NOMO-1 (cell line): ENCODE measurements around the gene HLA-A.
A peak's percentile ranks its signal among the peaks of the same experiment; 100 is the strongest.
"Not testable (repeated sequence)": the region's sequence is repeated elsewhere in the genome, so short reads cannot be mapped to it uniquely, and the experiment has no call there.

Source experiments
- DNase-seq, 2 experiments: peaks; one replicate each; lab custom pipeline; 2025; ENCODE audit not compliant: unreplicated experiment in 2 of 2; lab: John Stamatoyannopoulos, UW

Gene HLA-A

DNA sequence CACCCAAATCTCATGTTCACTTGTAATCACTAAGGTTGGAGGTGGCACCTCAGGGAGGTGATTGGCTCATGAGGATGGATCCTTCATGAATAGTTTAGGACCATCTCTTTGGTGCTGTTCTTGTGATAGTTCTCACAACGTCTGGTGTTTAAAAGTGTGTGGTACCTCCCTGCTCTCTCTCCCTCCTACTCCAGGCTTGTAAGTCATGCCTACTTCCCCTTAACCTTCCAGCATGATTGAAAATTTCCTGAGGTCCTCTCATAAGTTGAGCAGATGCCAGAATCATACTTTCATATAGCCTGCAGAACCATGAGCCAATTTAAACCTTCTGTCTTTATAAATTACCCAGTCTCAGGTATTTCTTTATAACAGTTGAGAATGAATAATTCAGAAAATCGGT is 16.6 kb downstream of the HLA-A start:
- no peak for DNase-seq

DNA sequence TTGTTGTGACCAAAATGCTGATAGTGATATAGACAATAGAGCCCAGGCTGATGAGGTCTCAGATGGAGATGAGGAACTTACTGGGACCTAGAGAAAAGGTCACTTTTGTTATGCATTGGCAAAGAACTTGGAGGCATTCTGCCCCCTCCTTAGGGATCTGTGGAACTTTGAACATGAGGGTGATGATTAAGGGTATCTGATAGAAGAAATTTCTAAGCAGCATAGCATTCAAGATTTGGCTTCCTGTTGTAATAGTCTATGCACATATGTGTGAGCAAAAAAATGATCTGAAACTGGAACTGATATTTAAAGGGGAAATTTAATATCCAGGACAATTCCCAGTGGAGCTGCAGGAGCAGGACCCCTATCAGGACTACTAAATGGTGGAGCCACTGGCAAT is 17.1 kb downstream of the HLA-A start:
- no peak for DNase-seq

DNA sequence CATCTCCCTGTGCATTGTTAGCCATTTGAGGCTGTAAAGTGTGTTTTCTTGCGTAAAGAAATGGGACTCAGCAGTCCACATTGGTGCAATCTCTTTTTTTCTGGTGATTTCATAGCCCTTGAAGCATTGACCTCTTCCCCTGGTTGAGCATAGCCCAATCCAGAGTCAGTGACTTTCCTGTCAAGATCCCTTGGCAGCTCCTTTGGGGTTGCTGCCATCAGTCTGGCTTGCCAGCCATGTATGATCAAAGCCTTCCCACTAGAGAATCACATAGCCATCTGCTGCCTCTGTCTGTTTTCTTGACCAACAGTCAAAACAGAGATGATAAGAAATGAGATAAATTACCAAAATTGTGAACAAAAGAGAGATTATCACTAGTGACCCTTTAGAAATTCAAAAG is 19.6 kb downstream of the HLA-A start:
- no peak for DNase-seq

DNA sequence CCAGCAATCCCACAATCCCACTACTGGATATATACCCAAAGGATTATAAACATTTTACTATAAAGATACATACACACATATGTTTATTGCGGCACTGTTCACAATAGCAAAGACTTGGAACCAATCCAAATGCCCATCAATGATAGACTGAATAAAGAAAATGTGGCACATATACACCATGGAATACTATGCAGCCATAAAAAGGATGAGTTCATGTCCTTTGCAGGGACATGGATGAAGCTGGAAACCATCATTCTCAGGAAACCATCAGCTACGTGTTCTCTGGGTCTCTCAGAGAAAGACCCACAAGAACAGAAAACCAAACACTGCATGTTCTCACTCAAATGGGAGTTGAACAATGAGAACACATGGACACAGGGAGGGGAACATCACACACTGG is 21.4 kb downstream of the HLA-A start:
- not testable (repeated sequence) for DNase-seq

DNA sequence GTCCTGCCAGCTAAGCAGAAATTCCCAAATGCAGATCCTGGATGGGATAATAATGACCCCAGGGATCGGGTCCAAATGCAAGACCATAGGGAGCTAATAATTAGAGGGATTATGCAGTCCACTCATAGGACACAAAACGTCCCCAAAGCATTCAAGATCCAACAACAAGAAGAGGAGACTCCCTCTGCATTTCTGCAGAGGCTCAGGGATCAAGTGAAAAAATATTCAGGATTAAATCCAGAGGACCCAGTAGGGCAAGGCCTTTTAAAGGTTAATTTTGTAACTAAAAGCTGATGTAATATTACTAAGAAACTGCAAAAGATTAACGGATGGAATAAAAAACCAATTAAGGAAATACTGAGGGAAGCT is 22.2 kb downstream of the HLA-A start:
- DNase-seq: no peak

DNA sequence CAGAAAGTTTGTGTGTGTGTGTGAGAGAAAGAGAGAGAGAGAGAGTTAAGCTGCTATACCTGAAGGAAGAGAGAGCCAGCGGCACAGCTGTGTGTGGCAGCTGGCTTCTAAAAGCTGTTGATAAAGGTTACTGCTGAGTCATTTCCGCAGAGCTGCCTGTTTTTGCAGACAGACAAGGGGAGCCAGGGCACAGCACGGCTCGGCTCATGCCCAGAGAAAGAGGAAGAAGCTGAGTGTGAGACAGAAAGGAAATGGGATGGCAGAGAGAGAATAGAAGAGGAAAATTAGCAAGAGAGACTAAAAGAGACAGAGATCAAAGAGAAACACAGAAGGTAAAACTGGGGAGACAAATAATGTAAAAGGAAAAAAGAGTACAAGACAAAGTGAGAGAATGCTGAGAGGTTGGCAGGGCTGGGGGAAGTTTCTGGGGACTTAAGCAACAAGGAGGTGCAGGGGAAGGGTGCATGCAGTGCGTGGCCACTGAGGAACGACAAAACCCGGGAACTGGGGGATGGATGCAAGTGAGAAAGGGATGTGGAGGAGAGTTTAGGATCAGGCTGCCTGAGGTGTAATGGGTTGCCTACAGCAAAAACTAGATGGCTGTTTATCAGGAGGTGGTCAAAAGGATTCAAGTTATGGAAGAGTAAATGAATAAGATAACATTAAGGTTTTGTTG is 22.7 kb downstream of the HLA-A start:
- peak; percentile 92 to 95 for DNase-seq

DNA sequence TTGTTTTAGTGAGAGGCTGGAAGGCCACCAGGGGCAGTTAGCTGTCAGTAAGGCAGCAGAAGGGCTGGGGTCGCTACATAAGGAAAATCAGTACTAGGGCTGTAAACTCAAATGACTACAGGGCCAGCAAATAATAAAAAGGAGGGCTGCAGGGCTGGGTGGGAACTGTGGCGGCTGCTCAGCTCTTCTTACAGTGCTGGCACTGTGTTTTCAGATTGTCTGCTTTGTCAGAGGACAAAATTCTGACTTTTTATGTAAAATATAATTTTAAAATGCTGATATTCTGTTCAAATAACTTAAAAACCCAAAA is 23.2 kb downstream of the HLA-A start:
- DNase-seq: no peak

DNA sequence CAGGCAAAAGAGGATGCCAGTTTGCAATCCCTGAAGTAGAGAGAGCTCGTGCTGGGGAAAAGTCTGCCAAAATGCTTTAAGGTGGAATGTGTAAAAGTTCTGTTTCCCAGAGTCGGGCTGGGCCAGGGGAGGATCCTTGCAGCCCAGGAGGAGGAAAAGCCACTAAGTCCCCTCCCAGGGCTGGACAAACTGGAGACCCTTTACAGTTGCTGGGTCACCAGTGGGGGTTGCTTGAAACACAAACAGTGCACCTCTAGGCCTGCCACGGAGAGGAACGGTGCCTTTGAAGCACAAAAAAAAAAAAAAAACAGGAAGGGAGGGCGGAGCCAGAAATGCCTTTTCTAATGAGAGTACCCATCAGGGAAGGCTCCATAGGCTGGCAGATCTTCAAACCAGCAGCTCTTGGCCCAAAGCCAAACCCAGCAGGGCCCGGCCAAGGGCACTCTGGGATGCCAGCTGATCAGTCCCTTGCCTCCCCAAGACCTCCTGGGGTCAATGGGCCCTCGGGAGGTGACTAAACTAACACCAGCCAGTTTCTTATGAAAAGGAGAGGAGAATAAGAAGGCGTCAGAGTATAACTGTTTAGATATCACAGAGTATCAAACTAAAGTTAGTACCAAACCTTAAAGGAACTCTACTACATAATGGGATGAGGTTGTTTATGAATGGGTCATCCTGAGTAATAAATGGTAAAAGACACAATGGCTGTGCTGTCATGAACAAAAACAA is 23.7 kb downstream of the HLA-A start:
- DNase-seq: peak; percentile 46 to 47

DNA sequence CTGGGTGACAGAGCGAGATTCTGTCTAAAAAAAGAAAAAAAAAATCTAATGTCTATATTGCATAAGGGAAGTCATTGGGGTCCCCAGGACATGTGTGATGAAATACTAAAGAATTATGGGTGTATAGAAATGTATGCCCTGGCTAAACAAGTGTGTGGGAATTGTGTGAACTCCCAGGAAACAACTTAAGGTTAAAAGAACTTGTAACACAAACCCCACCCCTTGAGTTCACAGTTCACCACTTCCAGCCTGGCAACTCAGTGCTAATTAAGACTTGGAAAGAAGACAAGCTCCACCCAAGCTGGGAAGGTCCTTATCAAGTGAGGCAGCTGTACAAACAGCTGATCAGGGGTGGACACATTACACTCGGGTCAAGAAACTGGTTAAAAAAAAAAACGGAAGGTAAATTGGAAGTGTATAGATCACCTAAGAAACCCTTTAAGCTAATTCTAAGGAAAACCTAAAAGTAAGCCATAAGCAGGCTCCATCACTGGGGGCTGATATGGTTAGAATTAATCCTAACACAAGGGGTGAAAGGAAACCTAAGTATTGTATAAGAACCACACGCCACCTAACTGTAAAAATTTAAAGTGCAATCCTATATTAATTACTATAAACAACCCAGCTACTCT is 25.2 kb downstream of the HLA-A start:
- DNase-seq: peak in 1 of 2 experiments; percentile 32

DNA sequence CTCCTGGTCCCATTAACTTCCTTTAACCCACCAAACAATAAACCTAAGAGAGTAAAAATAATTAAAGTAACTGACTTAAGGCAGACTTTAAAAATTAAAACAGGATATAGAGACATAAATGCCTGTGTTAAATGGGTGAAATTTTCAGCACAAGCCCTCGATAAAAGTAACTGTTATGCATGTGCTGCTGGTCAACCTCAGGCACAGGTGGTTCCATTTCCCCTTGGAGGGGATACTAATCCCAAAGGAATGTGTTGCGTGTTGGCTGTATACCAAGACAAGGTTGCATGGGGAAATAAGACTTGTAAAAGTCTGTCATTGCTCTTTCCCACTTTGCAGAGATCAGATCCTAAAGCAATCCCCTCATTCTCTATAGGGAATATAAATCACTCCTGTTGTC is 25.8 kb downstream of the HLA-A start:
- no peak for DNase-seq

DNA sequence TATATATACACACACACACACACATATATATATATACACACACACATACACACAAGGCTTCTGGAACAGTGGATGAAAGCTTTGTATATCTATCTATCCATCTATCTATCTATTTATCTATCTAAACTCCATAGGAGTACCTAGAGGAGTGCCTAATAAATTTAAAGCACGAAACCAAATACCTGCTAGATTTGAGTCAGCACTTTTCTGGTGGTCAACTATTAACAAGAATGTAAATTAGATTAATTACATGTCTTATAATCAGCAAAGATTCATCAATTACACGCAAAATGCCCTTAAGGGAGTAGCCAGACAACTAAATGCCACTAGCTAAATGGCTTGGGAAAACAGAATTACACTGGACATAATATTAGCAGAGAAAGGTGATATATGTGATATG is 26.6 kb downstream of the HLA-A start:
- no peak for DNase-seq

DNA sequence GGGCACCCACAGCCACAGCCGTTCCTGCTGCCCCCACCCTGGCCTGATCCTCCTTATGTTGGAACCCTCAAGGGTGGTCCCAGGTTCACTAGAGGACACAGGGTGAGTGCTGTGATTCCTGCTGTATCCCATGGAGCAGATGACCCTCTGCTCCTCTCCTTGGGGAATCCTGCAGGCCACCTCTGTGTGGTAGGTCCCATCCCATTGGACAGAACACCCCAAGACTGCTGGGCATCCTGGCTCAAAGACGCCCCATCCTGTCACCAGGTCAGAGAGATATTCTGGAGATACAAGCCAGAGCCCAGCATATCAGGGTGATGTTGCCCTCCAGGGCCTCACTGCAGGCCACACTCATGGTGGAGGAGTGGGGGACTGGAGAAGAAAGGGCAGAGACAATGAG is 28.4 kb downstream of the HLA-A start:
- DNase-seq: no peak

DNA sequence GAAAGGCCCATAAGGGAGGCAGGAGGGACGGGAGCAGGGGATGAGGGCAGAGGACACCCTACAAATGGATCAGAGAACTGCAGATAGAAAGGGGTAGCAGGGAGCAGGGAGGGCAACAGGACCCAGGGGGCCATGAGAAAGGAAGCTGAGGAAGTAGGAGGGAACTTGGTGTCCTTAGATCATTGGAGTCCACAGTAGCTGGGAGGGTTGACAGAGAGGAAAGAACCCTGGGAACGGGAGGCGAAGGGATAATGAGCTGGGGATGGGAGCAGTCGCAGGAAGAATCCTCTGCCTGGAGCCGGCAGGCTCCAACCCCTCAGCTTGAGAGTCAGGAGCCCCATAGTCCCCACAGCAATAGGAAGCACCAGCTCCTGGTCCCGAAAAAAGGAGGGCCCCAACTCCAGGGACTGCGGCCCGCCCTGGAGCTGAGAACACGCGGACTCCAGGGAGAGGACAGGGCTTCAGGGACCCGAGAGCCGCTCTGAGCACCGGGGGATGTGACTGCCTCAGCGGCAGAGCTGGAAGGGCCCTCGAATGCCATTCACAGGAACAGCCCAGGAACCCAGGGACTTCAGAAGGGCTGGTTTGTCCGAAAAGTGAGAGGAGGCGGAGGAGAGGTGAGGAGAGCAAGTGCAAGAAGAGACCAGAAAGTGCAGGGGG is 32.7 kb downstream of the HLA-A start:
- DNase-seq: no peak

DNA sequence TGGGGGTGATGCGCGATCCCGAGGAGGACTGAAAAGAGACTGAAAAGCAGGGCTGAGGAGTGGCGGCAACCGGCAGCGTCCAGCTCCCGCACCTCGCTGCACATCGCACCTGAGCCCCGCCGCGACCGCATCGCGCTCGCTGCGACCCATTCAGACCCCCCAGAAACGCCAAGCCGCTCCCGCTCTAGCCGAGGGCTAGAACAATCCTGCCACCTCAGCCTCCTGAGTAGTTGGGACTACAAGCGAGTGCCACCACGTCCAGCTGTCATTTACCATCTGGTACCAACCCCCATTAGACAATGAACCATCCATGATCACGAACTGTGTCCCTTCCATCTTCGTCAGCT is 33.2 kb downstream of the HLA-A start:
- no peak for DNase-seq

DNA sequence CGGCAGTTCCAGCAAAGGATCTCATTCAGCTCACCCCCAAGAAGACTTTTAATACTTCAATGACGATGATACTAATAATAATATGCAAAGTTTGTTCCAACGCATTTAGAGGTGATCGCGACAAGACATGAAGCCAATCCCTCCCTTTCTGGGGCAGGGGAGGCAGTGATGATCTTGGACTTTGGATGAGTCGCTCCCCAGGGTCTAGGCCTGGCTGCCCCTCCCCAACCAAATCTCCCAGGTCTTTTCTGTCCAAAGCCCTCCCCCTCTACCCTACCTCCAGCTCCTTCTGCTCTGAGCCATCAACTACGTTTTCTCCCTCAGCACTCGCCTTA is 33.9 kb downstream of the HLA-A start:
- DNase-seq: no peak

DNA sequence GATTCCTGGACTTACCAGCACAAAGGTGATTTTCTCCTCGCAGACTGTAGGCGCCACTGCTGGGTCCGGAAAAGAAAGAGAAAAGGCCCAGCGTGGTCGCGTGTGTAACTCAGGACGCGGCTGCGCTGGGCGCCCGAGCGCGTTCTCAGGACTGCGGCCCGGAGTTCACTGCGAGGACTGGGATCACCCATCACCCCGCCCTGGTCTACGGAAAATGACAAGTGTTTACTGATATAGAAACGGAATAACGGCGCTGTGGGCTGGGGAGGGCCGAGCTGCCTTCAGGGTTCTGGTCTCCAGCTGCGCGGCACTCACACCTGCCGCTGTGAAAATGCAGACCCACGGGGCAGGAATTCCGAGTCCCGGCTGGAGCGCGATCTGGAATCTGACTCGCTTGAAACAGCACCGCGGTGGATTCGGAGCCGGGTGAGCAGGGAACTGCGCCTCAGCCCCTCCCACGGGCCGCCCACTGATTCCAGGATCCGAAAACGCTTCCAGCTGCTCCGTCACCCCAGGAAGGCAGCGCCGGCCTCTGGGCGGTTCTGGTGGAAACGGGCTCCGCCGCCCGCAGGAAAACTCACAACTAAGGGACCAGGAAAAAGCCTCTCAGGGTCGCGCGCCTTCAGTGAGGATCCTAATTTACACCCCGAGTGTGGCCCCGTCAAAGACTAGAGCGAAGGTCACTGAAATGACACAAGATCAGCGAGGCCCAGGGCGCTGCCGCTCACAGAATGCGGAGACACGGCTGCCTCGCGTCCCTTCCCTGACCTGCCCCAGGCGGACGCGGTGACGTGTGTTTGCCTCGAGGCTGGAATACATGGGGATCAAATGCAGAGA is 34.5 kb downstream of the HLA-A start:
- peak in 1 of 2 experiments; percentile 10 for DNase-seq

DNA sequence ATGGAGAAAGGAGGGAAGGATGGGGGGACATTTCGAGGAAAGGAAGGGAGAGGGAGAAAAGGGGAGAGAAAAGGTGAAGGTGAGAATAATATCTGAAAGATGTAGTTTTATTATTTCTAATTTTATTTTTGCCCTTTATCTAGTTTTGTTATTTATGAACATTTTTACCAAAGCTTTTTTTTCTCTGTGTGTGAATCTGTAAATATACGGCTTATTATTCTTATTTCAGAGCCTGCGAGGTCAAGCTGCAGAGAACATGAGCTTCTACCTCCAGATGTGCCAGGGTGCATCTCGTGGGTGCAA is 35.0 kb downstream of the HLA-A start:
- DNase-seq: no peak

DNA sequence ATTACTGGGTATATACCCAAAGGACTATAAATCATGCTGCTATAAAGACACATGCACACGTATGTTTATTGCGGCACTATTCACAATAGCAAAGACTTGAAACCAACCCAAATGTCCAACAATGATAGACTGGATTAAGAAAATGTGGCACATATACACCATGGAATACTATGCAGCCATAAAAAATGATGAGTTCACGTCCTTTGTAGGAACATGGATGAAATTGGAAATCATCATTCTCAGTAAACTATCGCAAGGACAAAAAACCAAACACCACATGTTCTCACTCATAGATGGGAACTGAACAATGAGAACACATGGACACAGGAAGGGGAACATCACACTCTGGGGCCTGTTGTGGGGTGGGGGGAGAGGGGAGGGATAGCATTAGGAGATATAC is 37.7 kb downstream of the HLA-A start:
- DNase-seq: not testable (repeated sequence)

DNA sequence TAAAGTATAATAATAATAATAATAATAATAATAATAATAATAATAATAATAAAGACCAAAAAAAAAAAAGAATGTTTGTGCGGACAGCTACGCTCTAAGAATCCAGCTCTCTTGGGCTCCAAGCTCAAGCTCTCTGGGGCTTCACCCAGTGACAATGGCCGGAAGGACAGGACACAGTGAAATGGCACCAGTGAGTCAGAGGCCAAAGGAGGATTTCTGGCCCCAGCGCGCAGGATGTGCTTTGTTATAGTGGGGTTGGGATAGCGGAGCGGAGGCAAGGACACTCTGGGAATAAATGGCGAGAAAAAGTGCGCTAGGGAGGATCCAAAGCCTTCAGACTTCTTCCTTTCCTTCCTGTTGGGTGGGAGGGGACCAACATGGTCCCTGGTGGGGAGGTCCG is 38.2 kb downstream of the HLA-A start:
- no peak for DNase-seq

DNA sequence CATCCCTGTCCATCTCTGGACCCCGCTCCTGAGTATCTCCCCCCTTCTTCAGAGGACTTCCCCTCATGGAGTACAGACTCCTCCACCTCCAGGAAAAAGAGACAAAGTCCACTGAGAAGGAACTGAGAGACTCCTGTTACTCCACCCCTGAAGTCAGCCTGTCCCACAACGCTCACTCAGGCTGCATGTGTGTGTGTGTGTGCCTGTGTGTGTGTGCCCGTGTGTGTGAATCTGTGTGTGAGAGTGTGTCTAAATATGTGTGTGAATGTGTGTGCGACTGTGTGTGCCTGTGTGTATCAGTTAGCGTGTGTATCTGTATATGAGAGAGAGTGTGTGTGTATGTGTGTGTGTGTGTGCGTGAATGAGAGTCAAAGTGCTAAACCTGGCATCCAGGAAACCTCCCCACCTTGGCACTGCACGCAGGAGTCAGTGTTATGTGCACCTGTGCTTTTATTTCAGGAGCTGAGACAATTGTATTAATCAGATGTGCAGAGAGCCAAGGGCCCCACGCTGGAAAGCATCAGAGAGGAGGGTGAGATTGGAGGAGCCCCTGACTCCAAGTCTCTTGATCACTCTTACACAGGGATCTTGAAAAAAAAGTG is 39.0 kb downstream of the HLA-A start:
- DNase-seq: no peak

DNA sequence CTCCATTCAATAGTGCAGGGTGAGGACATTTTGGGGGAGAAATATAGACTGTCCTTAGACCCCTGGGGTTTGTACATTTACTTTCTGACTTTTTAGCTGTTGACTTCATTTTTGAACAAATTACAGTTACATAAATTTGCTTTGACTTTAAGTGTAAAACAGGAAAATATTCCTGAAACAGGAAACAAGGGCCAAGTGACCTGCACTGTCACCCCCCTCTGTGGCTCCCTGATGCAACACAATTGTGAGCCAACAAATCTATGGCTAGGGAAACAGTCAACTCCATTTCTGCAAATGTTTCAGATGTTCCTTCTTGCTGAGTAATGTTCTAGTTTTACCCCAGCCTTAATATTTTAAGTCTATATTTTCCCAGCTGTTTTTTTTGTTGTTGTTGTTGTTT is 39.8 kb downstream of the HLA-A start:
- DNase-seq: no peak
